ENCODE data around the gene PLEK.

GRCh38 chr2:68435615-68436014, 70.5 kb downstream of the PLEK start:
- no peak for TF ChIP-seq CTCF (conservative IDR thresholded peaks at IDR 0.05 in 1 of 2, IDR thresholded peaks at IDR 0.05 in 1 of 2; ENCODE audit: low read depth in 1 of 2, low read length in 2 of 2)
- TF ChIP-seq EZH2 (IDR thresholded peaks at IDR 0.05; ENCODE audit: low read length, missing control alignments) = no peak

Data from fibroblast of lung (primary cell).